ENCODE data around the gene SH3PXD2A.

The SH3PXD2A gene

GRCh38 chr10:103843854-103844570 lies 11.4 kb downstream of the SH3PXD2A start:
- Histone ChIP-seq H3K4me1 (ENCODE audit: control insufficient read depth, insufficient read depth, low read length) (peaks cover 23% of the 10 kb centered on the region), H3K9me3 (ENCODE audit: control insufficient read depth, insufficient read depth, low read length) (no peaks in the 10 kb centered on the region), H3K9ac (ENCODE audit: low read depth, low read length) (no peak overlapping the region), H3K4me3 (ENCODE audit: low read depth, low read length) (no peak overlapping the region), H3K27me3 (ENCODE audit: control insufficient read depth, insufficient read depth, low read length) (no peaks in the 10 kb centered on the region), H3K36me3 (ENCODE audit: control insufficient read depth, insufficient read depth, low read length) (no peaks in the 10 kb centered on the region)

- Histone ChIP-seq H3K36me3 (ENCODE audit: control insufficient read depth, insufficient read depth, low read length) (no peaks in the 10 kb centered on the region), H3K4me1 (ENCODE audit: control insufficient read depth, insufficient read depth, low read length) (peaks cover 24% of the 10 kb centered on the region), H3K4me3 (ENCODE audit: low read depth, low read length) (no peak overlapping the region), H3K9me3 (ENCODE audit: control insufficient read depth, insufficient read depth, low read length) (no peaks in the 10 kb centered on the region), H3K27me3 (ENCODE audit: control insufficient read depth, insufficient read depth, low read length) (no peaks in the 10 kb centered on the region), H3K9ac (ENCODE audit: low read depth, low read length) (no peak overlapping the region)
Measured at GRCh38 chr10:103843045-103843444, 12.3 kb downstream of the SH3PXD2A start.

- H3K4me3 ChIP-seq (ENCODE audit: low read depth, low read length) = no peak overlapping the region
- no peaks in the 10 kb centered on the region for H3K36me3 ChIP-seq (ENCODE audit: control insufficient read depth, insufficient read depth, low read length)
- no peaks in the 10 kb centered on the region for H3K27me3 ChIP-seq (ENCODE audit: control insufficient read depth, insufficient read depth, low read length)
- H3K9ac ChIP-seq (ENCODE audit: low read depth, low read length) = no peak overlapping the region
- no peaks in the 10 kb centered on the region for H3K9me3 ChIP-seq (ENCODE audit: control insufficient read depth, insufficient read depth, low read length)
- peaks cover 24% of the 10 kb centered on the region for H3K4me1 ChIP-seq (ENCODE audit: control insufficient read depth, insufficient read depth, low read length)
Measured at GRCh38 chr10:103842605-103843004, 12.8 kb downstream of the SH3PXD2A start.

GRCh38 chr10:103841519-103841918 lies 13.9 kb downstream of the SH3PXD2A start:
- H3K4me3 ChIP-seq (ENCODE audit: low read depth, low read length) = no peak overlapping the region
- H3K27me3 ChIP-seq (ENCODE audit: control insufficient read depth, insufficient read depth, low read length) = no peaks in the 10 kb centered on the region
- no peak overlapping the region for H3K9ac ChIP-seq (ENCODE audit: low read depth, low read length)
- no peaks in the 10 kb centered on the region for H3K36me3 ChIP-seq (ENCODE audit: control insufficient read depth, insufficient read depth, low read length)
- H3K4me1 ChIP-seq (ENCODE audit: control insufficient read depth, insufficient read depth, low read length) = peaks cover 24% of the 10 kb centered on the region
- no peaks in the 10 kb centered on the region for H3K9me3 ChIP-seq (ENCODE audit: control insufficient read depth, insufficient read depth, low read length)

- peaks cover 21% of the 10 kb centered on the region for H3K4me1 ChIP-seq (ENCODE audit: control insufficient read depth, insufficient read depth, low read length)
- H3K4me3 ChIP-seq (ENCODE audit: low read depth, low read length) = no peak overlapping the region
- no peaks in the 10 kb centered on the region for H3K27me3 ChIP-seq (ENCODE audit: control insufficient read depth, insufficient read depth, low read length)
- H3K9me3 ChIP-seq (ENCODE audit: control insufficient read depth, insufficient read depth, low read length) = no peaks in the 10 kb centered on the region
- H3K9ac ChIP-seq (ENCODE audit: low read depth, low read length) = no peak overlapping the region
- no peaks in the 10 kb centered on the region for H3K36me3 ChIP-seq (ENCODE audit: control insufficient read depth, insufficient read depth, low read length)
Measured at GRCh38 chr10:103840740-103841070, 14.7 kb downstream of the SH3PXD2A start.

- Histone ChIP-seq H3K27me3 (ENCODE audit: control insufficient read depth, insufficient read depth, low read length) (no peaks in the 10 kb centered on the region), H3K9me3 (ENCODE audit: control insufficient read depth, insufficient read depth, low read length) (no peaks in the 10 kb centered on the region), H3K4me1 (ENCODE audit: control insufficient read depth, insufficient read depth, low read length) (peaks cover 23% of the 10 kb centered on the region), H3K9ac (ENCODE audit: low read depth, low read length) (no peak overlapping the region), H3K36me3 (ENCODE audit: control insufficient read depth, insufficient read depth, low read length) (no peaks in the 10 kb centered on the region), H3K4me3 (ENCODE audit: low read depth, low read length) (no peak overlapping the region)
Measured at GRCh38 chr10:103839872-103840739, 15.3 kb downstream of the SH3PXD2A start.

GRCh38 chr10:103839519-103839871 lies 15.9 kb downstream of the SH3PXD2A start:
- H3K9ac ChIP-seq (ENCODE audit: low read depth, low read length) = no peak overlapping the region

GRCh38 chr10:103838862-103839518 lies 16.4 kb downstream of the SH3PXD2A start:
- no peaks in the 10 kb centered on the region for H3K27me3 ChIP-seq (ENCODE audit: control insufficient read depth, insufficient read depth, low read length)
- no peak overlapping the region for H3K9ac ChIP-seq (ENCODE audit: low read depth, low read length)
- peaks cover 31% of the 10 kb centered on the region for H3K4me1 ChIP-seq (ENCODE audit: control insufficient read depth, insufficient read depth, low read length)
- H3K36me3 ChIP-seq (ENCODE audit: control insufficient read depth, insufficient read depth, low read length) = no peaks in the 10 kb centered on the region
- no peaks in the 10 kb centered on the region for H3K9me3 ChIP-seq (ENCODE audit: control insufficient read depth, insufficient read depth, low read length)
- H3K4me3 ChIP-seq (ENCODE audit: low read depth, low read length) = no peak overlapping the region

More at GRCh38 chr10:103839519-103839871, 15.9 kb downstream of the SH3PXD2A start:
- H3K27me3 ChIP-seq (ENCODE audit: control insufficient read depth, insufficient read depth, low read length) = no peaks in the 10 kb centered on the region
- H3K9me3 ChIP-seq (ENCODE audit: control insufficient read depth, insufficient read depth, low read length) = no peaks in the 10 kb centered on the region
- no peak overlapping the region for H3K4me3 ChIP-seq (ENCODE audit: low read depth, low read length)
- H3K4me1 ChIP-seq (ENCODE audit: control insufficient read depth, insufficient read depth, low read length) = peaks cover 26% of the 10 kb centered on the region
- no peaks in the 10 kb centered on the region for H3K36me3 ChIP-seq (ENCODE audit: control insufficient read depth, insufficient read depth, low read length)

- Histone ChIP-seq H3K36me3 (ENCODE audit: control insufficient read depth, insufficient read depth, low read length) (no peaks in the 10 kb centered on the region), H3K9me3 (ENCODE audit: control insufficient read depth, insufficient read depth, low read length) (no peaks in the 10 kb centered on the region), H3K27me3 (ENCODE audit: control insufficient read depth, insufficient read depth, low read length) (no peaks in the 10 kb centered on the region), H3K4me1 (ENCODE audit: control insufficient read depth, insufficient read depth, low read length) (peaks cover 36% of the 10 kb centered on the region), H3K4me3 (ENCODE audit: low read depth, low read length) (no peak overlapping the region), H3K9ac (ENCODE audit: low read depth, low read length) (no peak overlapping the region)
Measured at GRCh38 chr10:103838070-103838395, 17.3 kb downstream of the SH3PXD2A start.

GRCh38 chr10:103837370-103838069 lies 17.9 kb downstream of the SH3PXD2A start:
- Histone ChIP-seq H3K27me3 (ENCODE audit: control insufficient read depth, insufficient read depth, low read length) (no peaks in the 10 kb centered on the region), H3K4me3 (ENCODE audit: low read depth, low read length) (no peak overlapping the region), H3K36me3 (ENCODE audit: control insufficient read depth, insufficient read depth, low read length) (no peaks in the 10 kb centered on the region), H3K9ac (ENCODE audit: low read depth, low read length) (no peak overlapping the region), H3K4me1 (ENCODE audit: control insufficient read depth, insufficient read depth, low read length) (peaks cover 36% of the 10 kb centered on the region), H3K9me3 (ENCODE audit: control insufficient read depth, insufficient read depth, low read length) (no peaks in the 10 kb centered on the region)

GRCh38 chr10:103836861-103837260 lies 18.5 kb downstream of the SH3PXD2A start:
- Histone ChIP-seq H3K36me3 (ENCODE audit: control insufficient read depth, insufficient read depth, low read length) (no peaks in the 10 kb centered on the region), H3K27me3 (ENCODE audit: control insufficient read depth, insufficient read depth, low read length) (no peaks in the 10 kb centered on the region), H3K4me1 (ENCODE audit: control insufficient read depth, insufficient read depth, low read length) (peaks cover 36% of the 10 kb centered on the region), H3K9me3 (ENCODE audit: control insufficient read depth, insufficient read depth, low read length) (no peaks in the 10 kb centered on the region), H3K9ac (ENCODE audit: low read depth, low read length) (no peak overlapping the region), H3K4me3 (ENCODE audit: low read depth, low read length) (no peak overlapping the region)

Measured in iPS-15b (cell line).